GM12873 (cell line): ENCODE measurements around the gene RPN2.

Source experiments
- CTCF ChIP-seq: IDR thresholded peaks from 2 replicates; pipeline ENCODE4 v1.5.1; 2012; ENCODE audit warnings: low read depth, mild to moderate bottlenecking, moderate library complexity, low read length, control low read depth; ENCODE audit not compliant: insufficient read depth; ENCODE audit errors: missing control alignments

The RPN2 gene

GRCh38 chr20:37178839-37179682 lies at the start of gene RPN2, which contains the start of gene MROH8:
RPN2 (plus strand) TSS chr20:37179330; CDS start chr20:37179357, 27 bp downstream.
MROH8 (minus strand) TSS chr20:37179548.
- no peak for TF ChIP-seq CTCF

DNA sequence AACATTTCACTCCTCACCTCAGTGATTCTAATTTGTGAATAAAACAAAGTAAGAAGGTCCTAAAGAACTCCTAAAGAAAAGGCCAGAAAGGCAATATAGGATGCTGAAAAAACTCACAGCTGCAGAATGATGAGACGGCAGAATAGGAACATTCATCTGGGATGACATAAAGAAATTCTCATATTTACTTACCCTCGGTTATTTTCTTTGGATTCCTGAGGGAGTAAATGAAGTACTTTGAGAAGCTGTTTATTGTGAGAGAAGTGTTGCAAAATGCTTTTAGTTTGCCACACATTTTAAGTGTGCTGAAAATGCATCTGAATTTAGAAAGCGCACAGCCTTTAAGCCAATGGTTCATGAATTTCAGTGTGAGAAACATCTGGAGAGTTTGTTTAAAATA lies 47.6 kb upstream of the RPN2 start:
- no peak for TF ChIP-seq CTCF

GRCh38 chr20:37133952-37134351 lies 45.2 kb upstream of the RPN2 start:
- TF ChIP-seq CTCF = no peak

- no peak for TF ChIP-seq CTCF
Observed at GRCh38 chr20:37137547-37137946, 41.6 kb upstream of the RPN2 start.

GRCh38 chr20:37142708-37143107 lies 36.4 kb upstream of the RPN2 start:
- TF ChIP-seq CTCF = no peak

GRCh38 chr20:37144856-37145404 lies 34.2 kb upstream of the RPN2 start:
- TF ChIP-seq CTCF = no peak

DNA sequence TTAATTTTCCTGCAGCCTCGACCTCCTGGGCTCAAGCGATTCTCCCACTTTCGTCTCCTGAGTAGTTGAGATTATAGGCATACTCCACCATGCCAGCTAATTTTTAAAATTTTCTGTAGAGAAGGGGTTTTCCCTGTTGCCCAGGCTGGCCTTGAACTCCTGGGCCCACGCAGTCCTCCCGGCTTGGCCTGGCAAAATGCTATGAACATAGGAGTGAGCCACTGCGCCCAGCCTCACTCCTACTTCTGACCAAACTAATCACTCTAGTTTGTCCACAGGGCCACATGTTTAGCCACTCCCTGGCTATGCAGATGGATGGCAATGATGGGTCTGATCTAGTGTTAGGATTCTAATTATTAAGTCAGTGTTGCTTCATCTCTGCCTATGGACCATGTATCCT lies 31.9 kb upstream of the RPN2 start:
- no peak for TF ChIP-seq CTCF
